Measurements from ENCODE around the gene NT5M. TPM values are rescaled to one million over a fixed set of nuclear protein-coding genes. Genes with fewer than 3 reads are reported as not detected.
A peak's percentile ranks its signal among the peaks of the same experiment; 100 is the strongest.
"Not testable (repeated sequence)": the region's sequence is repeated elsewhere in the genome, so short reads cannot be mapped to it uniquely, and the experiment has no call there.

The NT5M gene
- total RNA-seq, 1 experiment from 2014 or later = 0.41 TPM

- DNase-seq (ENCODE audit: low spot score) = not testable (repeated sequence)
Measured at GRCh38 chr17:17301659-17302058, 1.5 kb upstream of the NT5M start.

GRCh38 chr17:17303847-17304490, 796 bp downstream of the NT5M start:
- DNase-seq (ENCODE audit: low spot score) = no peak

- no peak for DNase-seq (ENCODE audit: low spot score)
Measured at GRCh38 chr17:17304521-17304985, 1.4 kb downstream of the NT5M start.

GRCh38 chr17:17305281-17305801, 2.2 kb downstream of the NT5M start:
- DNase-seq (ENCODE audit: low spot score) = no peak

GRCh38 chr17:17309356-17309755, 6.2 kb downstream of the NT5M start:
- no peak for DNase-seq (ENCODE audit: low spot score)

GRCh38 chr17:17313350-17313991, 10.3 kb downstream of the NT5M start:
- DNase-seq (ENCODE audit: low spot score) = peak; percentile 56

- no peak for DNase-seq (ENCODE audit: low spot score)
Measured at GRCh38 chr17:17314501-17315071, 11.4 kb downstream of the NT5M start.

- DNase-seq (ENCODE audit: low spot score) = no peak
Measured at GRCh38 chr17:17315142-17315821, 12.1 kb downstream of the NT5M start.

- no peak for DNase-seq (ENCODE audit: low spot score)
Measured at GRCh38 chr17:17320188-17320910, 17.2 kb downstream of the NT5M start.

GRCh38 chr17:17320911-17321220, 17.7 kb downstream of the NT5M start:
- DNase-seq (ENCODE audit: low spot score) = no peak

GRCh38 chr17:17321356-17322025, 18.3 kb downstream of the NT5M start:
- DNase-seq (ENCODE audit: low spot score) = no peak

GRCh38 chr17:17322516-17323510, 19.6 kb downstream of the NT5M start:
- DNase-seq (ENCODE audit: low spot score) = no peak

- no peak for DNase-seq (ENCODE audit: low spot score)
Measured at GRCh38 chr17:17324616-17325015, 21.4 kb downstream of the NT5M start.

GRCh38 chr17:17325228-17325627, 22.1 kb downstream of the NT5M start:
- no peak for DNase-seq (ENCODE audit: low spot score)

- DNase-seq (ENCODE audit: low spot score) = no peak
Measured at GRCh38 chr17:17325816-17326215, 22.6 kb downstream of the NT5M start.

GRCh38 chr17:17326275-17326875, 23.2 kb downstream of the NT5M start:
- DNase-seq (ENCODE audit: low spot score) = no peak

- no peak for DNase-seq (ENCODE audit: low spot score)
Measured at GRCh38 chr17:17328251-17328650, 25.1 kb downstream of the NT5M start.

- no peak for DNase-seq (ENCODE audit: low spot score)
Measured at GRCh38 chr17:17341452-17341851, 38.3 kb downstream of the NT5M start.

GRCh38 chr17:17342242-17342945, 39.2 kb downstream of the NT5M start:
- DNase-seq (ENCODE audit: low spot score) = no peak

Measured in HT-29 (cell line).